Ectodermal cell (in vitro differentiated cells): ENCODE measurements around the gene TBL3.

ENCODE experiments used
- H3K27ac ChIP-seq: 2 replicates; pipeline ENCODE4 v1.7.0; 2013; ENCODE audit warnings: mild to moderate bottlenecking, low read depth, low read length; ENCODE audit not compliant: insufficient read depth, poor library complexity, severe bottlenecking
- H3K27me3 ChIP-seq: 2 replicates; pipeline ENCODE4 v1.7.0; 2013; ENCODE audit warnings: mild to moderate bottlenecking, low read length; ENCODE audit not compliant: insufficient read depth, control insufficient read depth, poor library complexity, severe bottlenecking
- H3K36me3 ChIP-seq: one replicate; pipeline ENCODE4 v1.7.0; 2013; ENCODE audit warnings: low read length; ENCODE audit not compliant: control insufficient read depth, insufficient read depth
- H3K4me1 ChIP-seq: one replicate; pipeline ENCODE4 v1.7.0; 2013; ENCODE audit warnings: low read length; ENCODE audit not compliant: control insufficient read depth, insufficient read depth
- H3K4me3 ChIP-seq: 2 replicates; pipeline ENCODE4 v1.7.0; 2013; ENCODE audit warnings: low read depth, low read length, control low read depth; ENCODE audit not compliant: insufficient read depth
- H3K9me3 ChIP-seq: 2 replicates; pipeline ENCODE4 v1.7.0; 2013; ENCODE audit warnings: mild to moderate bottlenecking, low read length, moderate library complexity; ENCODE audit not compliant: control insufficient read depth
- WGBS, 2 experiments: methylation state at CpG; one replicate each; pipeline ENCODE4 v1.1.7; 2013; ENCODE audit warnings: missing lambda C conversion rate in 2 of 2; 5-methylcytosine and 5-hydroxymethylcytosine counted together

TBL3 gene

DNA sequence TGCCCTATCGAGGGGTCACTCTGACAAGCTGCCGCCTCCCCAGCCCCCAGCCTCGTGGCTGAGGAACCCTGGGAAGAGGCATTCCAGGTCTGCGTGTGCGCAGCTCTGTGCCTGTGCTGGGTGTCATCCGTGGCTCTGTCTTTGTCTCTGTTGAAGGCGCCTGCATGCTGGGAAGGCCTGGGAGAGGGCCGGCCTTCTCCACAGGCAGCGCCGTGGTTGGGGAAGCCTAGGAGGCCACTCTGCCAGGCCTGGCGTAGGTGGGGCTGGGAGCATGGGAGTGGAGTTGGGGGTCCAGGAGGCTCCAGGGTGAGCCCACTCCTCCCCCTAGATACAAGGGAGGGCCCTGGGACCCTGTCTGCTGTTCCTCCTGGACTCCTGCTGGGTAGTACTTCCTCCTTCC, 58.2 kb downstream of the TBL3 start:
- H3K9me3 ChIP-seq: no peaks in the 10 kb centered on the region
- H3K27ac ChIP-seq: no peak overlapping the region
- peaks cover 37% of the 10 kb centered on the region for H3K27me3 ChIP-seq
- no peaks in the 10 kb centered on the region for H3K36me3 ChIP-seq
- peaks cover 12% of the 10 kb centered on the region for H3K4me1 ChIP-seq
- 86 to 88% methylated on average over 11 of the region's 11 CpGs for WGBS, 2 experiments
- H3K4me3 ChIP-seq: no peak overlapping the region

DNA sequence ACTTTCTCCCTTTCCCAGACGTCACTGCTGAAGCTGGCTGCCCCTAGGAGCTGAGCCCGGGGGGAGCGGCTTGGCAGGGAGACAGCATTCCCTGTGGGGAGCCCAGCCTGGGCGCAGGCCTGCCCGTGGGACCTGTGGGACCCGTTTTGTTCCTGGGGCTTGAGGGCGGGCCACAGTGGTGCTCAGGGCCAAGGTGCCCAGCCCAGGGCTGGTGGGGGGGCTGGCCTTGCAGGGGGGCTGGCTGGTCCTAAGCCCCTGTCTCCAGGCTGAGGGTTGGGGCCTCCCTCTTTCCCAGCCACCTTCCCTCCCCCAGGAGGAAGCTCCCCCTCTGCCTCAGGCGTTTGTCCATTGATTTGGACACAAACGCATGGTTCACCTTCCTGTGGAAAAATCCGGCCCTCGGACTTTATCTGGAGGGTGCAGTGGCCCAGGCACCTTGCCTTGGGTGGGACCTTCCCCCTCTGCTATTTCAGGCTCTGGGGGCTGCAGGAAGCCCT, 59.3 kb downstream of the TBL3 start:
- H3K27me3 ChIP-seq: peaks cover 27% of the 10 kb centered on the region
- H3K4me3 ChIP-seq: no peak overlapping the region
- WGBS, 2 experiments: 92 to 93% methylated on average over 11 of the region's 11 CpGs
- H3K36me3 ChIP-seq: no peaks in the 10 kb centered on the region
- H3K27ac ChIP-seq: no peak overlapping the region
- H3K4me1 ChIP-seq: peaks cover 18% of the 10 kb centered on the region
- H3K9me3 ChIP-seq: no peaks in the 10 kb centered on the region
